Measurements from ENCODE around the gene SCN9A. TPM values are rescaled to one million over a fixed set of nuclear protein-coding genes. Genes with fewer than 3 reads are reported as not detected.

SCN9A gene
- total RNA-seq, 1 donor from 2014 or later = not detected

GRCh38 chr2:166249318-166249717 is 126.4 kb downstream of the SCN9A start:
- Mint-ChIP-seq H3K9me3 (no peaks in the 10 kb centered on the region), H3K4me1 (ENCODE audit: low read depth) (no peaks in the 10 kb centered on the region), H3K27ac (no peak overlapping the region), H3K27me3 (ENCODE audit: low read depth) (no peaks in the 10 kb centered on the region), H3K4me3 (ENCODE audit: low read depth) (no peak overlapping the region), H3K36me3 (ENCODE audit: low read depth) (no peaks in the 10 kb centered on the region)
- intact Hi-C loops (cut with micrococcal nuclease) = no loop called here
- no peak for DNase-seq (ENCODE audit: low spot score)

GRCh38 chr2:166246901-166247300 is 128.8 kb downstream of the SCN9A start:
- intact Hi-C loops (cut with micrococcal nuclease) = no loop called here
- H3K27ac Mint-ChIP-seq = no peak overlapping the region
- no peak overlapping the region for H3K4me3 Mint-ChIP-seq (ENCODE audit: low read depth)
- no peaks in the 10 kb centered on the region for H3K27me3 Mint-ChIP-seq (ENCODE audit: low read depth)
- DNase-seq (ENCODE audit: low spot score) = no peak
- H3K36me3 Mint-ChIP-seq (ENCODE audit: low read depth) = no peaks in the 10 kb centered on the region
- H3K9me3 Mint-ChIP-seq = no peaks in the 10 kb centered on the region
- no peaks in the 10 kb centered on the region for H3K4me1 Mint-ChIP-seq (ENCODE audit: low read depth)

GRCh38 chr2:166242309-166242708 is 133.4 kb downstream of the SCN9A start:
- intact Hi-C loops (cut with micrococcal nuclease) = no loop called here
- Mint-ChIP-seq H3K4me1 (ENCODE audit: low read depth) (no peaks in the 10 kb centered on the region), H3K9me3 (no peaks in the 10 kb centered on the region), H3K4me3 (ENCODE audit: low read depth) (no peak overlapping the region), H3K36me3 (ENCODE audit: low read depth) (no peaks in the 10 kb centered on the region), H3K27me3 (ENCODE audit: low read depth) (no peaks in the 10 kb centered on the region), H3K27ac (no peak overlapping the region)
- no peak for DNase-seq (ENCODE audit: low spot score)

GRCh38 chr2:166240387-166241313 is 135.1 kb downstream of the SCN9A start:
- no peaks in the 10 kb centered on the region for H3K36me3 Mint-ChIP-seq (ENCODE audit: low read depth)
- no peak for DNase-seq (ENCODE audit: low spot score)
- intact Hi-C loops (cut with micrococcal nuclease) = no loop called here
- H3K4me1 Mint-ChIP-seq (ENCODE audit: low read depth) = no peaks in the 10 kb centered on the region
- no peaks in the 10 kb centered on the region for H3K9me3 Mint-ChIP-seq
- H3K27me3 Mint-ChIP-seq (ENCODE audit: low read depth) = no peaks in the 10 kb centered on the region
- no peak overlapping the region for H3K4me3 Mint-ChIP-seq (ENCODE audit: low read depth)
- H3K27ac Mint-ChIP-seq = no peak overlapping the region

- Mint-ChIP-seq H3K27ac (no peak overlapping the region), H3K9me3 (no peaks in the 10 kb centered on the region), H3K27me3 (ENCODE audit: low read depth) (no peaks in the 10 kb centered on the region), H3K4me3 (ENCODE audit: low read depth) (no peak overlapping the region), H3K4me1 (ENCODE audit: low read depth) (no peaks in the 10 kb centered on the region), H3K36me3 (ENCODE audit: low read depth) (no peaks in the 10 kb centered on the region)
- intact Hi-C loops (cut with micrococcal nuclease) = no loop called here
- no peak for DNase-seq (ENCODE audit: low spot score)
These were observed 136.2 kb downstream of the SCN9A start for GRCh38 chr2:166239548-166239947.

- intact Hi-C loops (cut with micrococcal nuclease) = no loop called here
- Mint-ChIP-seq H3K4me3 (ENCODE audit: low read depth) (no peak overlapping the region), H3K9me3 (no peaks in the 10 kb centered on the region), H3K27ac (no peak overlapping the region), H3K4me1 (ENCODE audit: low read depth) (no peaks in the 10 kb centered on the region), H3K27me3 (ENCODE audit: low read depth) (no peaks in the 10 kb centered on the region), H3K36me3 (ENCODE audit: low read depth) (no peaks in the 10 kb centered on the region)
- no peak for DNase-seq (ENCODE audit: low spot score)
These were observed 137.6 kb downstream of the SCN9A start for GRCh38 chr2:166238176-166238575.

GRCh38 chr2:166234112-166234846 is 141.5 kb downstream of the SCN9A start:
- Mint-ChIP-seq H3K27ac (no peak overlapping the region), H3K4me3 (ENCODE audit: low read depth) (no peak overlapping the region), H3K27me3 (ENCODE audit: low read depth) (no peaks in the 10 kb centered on the region), H3K4me1 (ENCODE audit: low read depth) (no peaks in the 10 kb centered on the region), H3K9me3 (no peaks in the 10 kb centered on the region), H3K36me3 (ENCODE audit: low read depth) (no peaks in the 10 kb centered on the region)
- intact Hi-C loops (cut with micrococcal nuclease) = no loop called here
- no peak for DNase-seq (ENCODE audit: low spot score)

- H3K36me3 Mint-ChIP-seq (ENCODE audit: low read depth) = no peaks in the 10 kb centered on the region
- DNase-seq (ENCODE audit: low spot score) = no peak
- intact Hi-C loops (cut with micrococcal nuclease) = no loop called here
- H3K9me3 Mint-ChIP-seq = no peaks in the 10 kb centered on the region
- H3K4me3 Mint-ChIP-seq (ENCODE audit: low read depth) = no peak overlapping the region
- H3K27ac Mint-ChIP-seq = no peak overlapping the region
- H3K27me3 Mint-ChIP-seq (ENCODE audit: low read depth) = no peaks in the 10 kb centered on the region
- no peaks in the 10 kb centered on the region for H3K4me1 Mint-ChIP-seq (ENCODE audit: low read depth)
These were observed 142.5 kb downstream of the SCN9A start for GRCh38 chr2:166233244-166233643.

- intact Hi-C loops (cut with micrococcal nuclease) = no loop called here
- no peaks in the 10 kb centered on the region for H3K9me3 Mint-ChIP-seq
- no peaks in the 10 kb centered on the region for H3K27me3 Mint-ChIP-seq (ENCODE audit: low read depth)
- no peaks in the 10 kb centered on the region for H3K4me1 Mint-ChIP-seq (ENCODE audit: low read depth)
- no peak overlapping the region for H3K27ac Mint-ChIP-seq
- no peak overlapping the region for H3K4me3 Mint-ChIP-seq (ENCODE audit: low read depth)
- no peak for DNase-seq (ENCODE audit: low spot score)
- H3K36me3 Mint-ChIP-seq (ENCODE audit: low read depth) = no peaks in the 10 kb centered on the region
These were observed 145.0 kb downstream of the SCN9A start for GRCh38 chr2:166230724-166231070.

GRCh38 chr2:166230024-166230723 is 145.6 kb downstream of the SCN9A start:
- no peak overlapping the region for H3K4me3 Mint-ChIP-seq (ENCODE audit: low read depth)
- H3K9me3 Mint-ChIP-seq = no peaks in the 10 kb centered on the region
- intact Hi-C loops (cut with micrococcal nuclease) = no loop called here

GRCh38 chr2:166229678-166230023 is 146.1 kb downstream of the SCN9A start:
- no peak for DNase-seq (ENCODE audit: low spot score)
- H3K9me3 Mint-ChIP-seq = no peaks in the 10 kb centered on the region
- H3K36me3 Mint-ChIP-seq (ENCODE audit: low read depth) = no peaks in the 10 kb centered on the region
- no peak overlapping the region for H3K4me3 Mint-ChIP-seq (ENCODE audit: low read depth)
- no peak overlapping the region for H3K27ac Mint-ChIP-seq
- H3K4me1 Mint-ChIP-seq (ENCODE audit: low read depth) = no peaks in the 10 kb centered on the region
- intact Hi-C loops (cut with micrococcal nuclease) = no loop called here
- no peaks in the 10 kb centered on the region for H3K27me3 Mint-ChIP-seq (ENCODE audit: low read depth)

More at GRCh38 chr2:166230024-166230723, 145.6 kb downstream of the SCN9A start:
- Mint-ChIP-seq H3K27me3 (ENCODE audit: low read depth) (no peaks in the 10 kb centered on the region), H3K36me3 (ENCODE audit: low read depth) (no peaks in the 10 kb centered on the region), H3K27ac (no peak overlapping the region), H3K4me1 (ENCODE audit: low read depth) (no peaks in the 10 kb centered on the region)
- DNase-seq (ENCODE audit: low spot score) = no peak

GRCh38 chr2:166224197-166224596 is 151.5 kb downstream of the SCN9A start:
- DNase-seq (ENCODE audit: low spot score) = no peak
- Mint-ChIP-seq H3K9me3 (no peaks in the 10 kb centered on the region), H3K4me1 (ENCODE audit: low read depth) (no peaks in the 10 kb centered on the region), H3K27me3 (ENCODE audit: low read depth) (no peaks in the 10 kb centered on the region), H3K36me3 (ENCODE audit: low read depth) (no peaks in the 10 kb centered on the region), H3K27ac (no peak overlapping the region), H3K4me3 (ENCODE audit: low read depth) (no peak overlapping the region)
- intact Hi-C loops (cut with micrococcal nuclease) = no loop called here

GRCh38 chr2:166223298-166223697 is 152.4 kb downstream of the SCN9A start:
- H3K4me1 Mint-ChIP-seq (ENCODE audit: low read depth) = no peaks in the 10 kb centered on the region
- intact Hi-C loops (cut with micrococcal nuclease) = no loop called here
- H3K4me3 Mint-ChIP-seq (ENCODE audit: low read depth) = no peak overlapping the region
- no peak for DNase-seq (ENCODE audit: low spot score)
- H3K27me3 Mint-ChIP-seq (ENCODE audit: low read depth) = no peaks in the 10 kb centered on the region
- H3K36me3 Mint-ChIP-seq (ENCODE audit: low read depth) = no peaks in the 10 kb centered on the region
- H3K9me3 Mint-ChIP-seq = no peaks in the 10 kb centered on the region
- no peak overlapping the region for H3K27ac Mint-ChIP-seq

Data from activated T-helper 2 cell treated with anti-CD3 and anti-CD28 coated beads, Interferon-gamma antibody, Interleukin-2, Interleukin-4, amounts not matched to agents 10 μg/mL and 5 μg/mL and 100 μg/mL, durations not matched to agents 14 hours and 24 hours and 36 hours (primary cell).